GM23338 (cell line): ENCODE measurements around the gene DNAJC22. TPM values are rescaled to one million over a fixed set of nuclear protein-coding genes. Genes with fewer than 3 reads are reported as not detected.

Experiments
- ATAC-seq: fragments of 200-7000 bp; cut with Tn5 transposase; 3 replicates; pipeline ENCODE4 v1.9.1; 2020
- DNase-seq: peaks from one replicate; pipeline ENCODE4 v3.0.0-alpha.2; 2015; ENCODE audit warnings: low spot score
- H2AFZ ChIP-seq: fragments of 200-600 bp; sonication (generic); 2 replicates; pipeline ENCODE4 v1.8.0; 2016; ENCODE audit warnings: antibody characterized with exemption, mild to moderate bottlenecking, moderate library complexity
- H3F3A ChIP-seq: fragments of 200-600 bp; sonication (generic); replicated peaks from 2 replicates; pipeline ENCODE4 v1.8.0; 2017; ENCODE audit warnings: antibody characterized with exemption, mixed run types, low read depth
- H3K27ac ChIP-seq: fragments of 200-600 bp; sonication (generic); 2 replicates; pipeline ENCODE4 v1.6.1; 2016; ENCODE audit warnings: low read depth
- H3K27me3 ChIP-seq: fragments of 200-600 bp; sonication (generic); 2 replicates; pipeline ENCODE4 v1.8.0; 2016; ENCODE audit warnings: mild to moderate bottlenecking, mixed run types, moderate library complexity; ENCODE audit not compliant: insufficient read depth
- H3K36me3 ChIP-seq: fragments of 200-600 bp; sonication (generic); 2 replicates; pipeline ENCODE4 v1.8.0; 2016; ENCODE audit warnings: mild to moderate bottlenecking; ENCODE audit not compliant: insufficient read depth
- H3K4me1 ChIP-seq: fragments of 200-600 bp; sonication (generic); 2 replicates; pipeline ENCODE4 v1.8.0; 2016; ENCODE audit warnings: mild to moderate bottlenecking, moderate library complexity; ENCODE audit not compliant: insufficient read depth
- H3K4me2 ChIP-seq: fragments of 200-600 bp; sonication (generic); 2 replicates; pipeline ENCODE4 v1.7.1; 2017; ENCODE audit warnings: mixed run types
- H3K4me3 ChIP-seq: fragments of 200-600 bp; sonication (generic); 2 replicates; pipeline ENCODE4 v1.6.1; 2016; ENCODE audit warnings: mixed run types
- H3K79me2 ChIP-seq: fragments of 200-600 bp; sonication (generic); replicated peaks from 2 replicates; pipeline ENCODE4 v1.8.0; 2017; ENCODE audit warnings: mild to moderate bottlenecking; ENCODE audit not compliant: insufficient read depth
- H3K9me2 ChIP-seq: fragments of 200-600 bp; sonication (generic); 2 replicates; pipeline ENCODE4 v1.8.0; 2017; ENCODE audit not compliant: insufficient read depth
- H4K20me1 ChIP-seq: fragments of 200-600 bp; sonication (generic); replicated peaks from 2 replicates; pipeline ENCODE4 v1.8.0; 2017; ENCODE audit warnings: mild to moderate bottlenecking; ENCODE audit not compliant: insufficient read depth
- H3K27ac Mint-ChIP-seq: 2 replicates; pipeline ENCODE4 v1.8.0; 2020; ENCODE audit warnings: inconsistent platforms, mild to moderate bottlenecking, moderate library complexity, mixed read lengths
- H3K27me3 Mint-ChIP-seq: 3 replicates; pipeline ENCODE4 v1.8.0; 2022; ENCODE audit warnings: low read depth, mild to moderate bottlenecking, moderate library complexity, mixed read lengths, inconsistent platforms; ENCODE audit not compliant: insufficient read depth, poor library complexity
- H3K36me3 Mint-ChIP-seq: 3 replicates; pipeline ENCODE4 v1.8.0; 2021; ENCODE audit warnings: low read depth, mild to moderate bottlenecking, inconsistent platforms, moderate library complexity, mixed read lengths
- H3K4me1 Mint-ChIP-seq: 3 replicates; pipeline ENCODE4 v1.8.0; 2020; ENCODE audit warnings: mild to moderate bottlenecking, inconsistent platforms, mixed read lengths
- H3K4me3 Mint-ChIP-seq: 3 replicates; pipeline ENCODE4 v1.8.0; 2021; ENCODE audit warnings: moderate library complexity, mild to moderate bottlenecking, inconsistent platforms, mixed read lengths
- H3K9me3 Mint-ChIP-seq: 3 replicates; pipeline ENCODE4 v1.8.0; 2020; ENCODE audit warnings: moderate library complexity, mild to moderate bottlenecking, inconsistent platforms, mixed read lengths
- CREB1 ChIP-seq: fragments of 250-450 bp; sonication (Bioruptor Pico); IDR thresholded peaks from 2 replicates; pipeline ENCODE4 v1.5.0; 2020; ENCODE audit warnings: low read depth, mild to moderate bottlenecking, moderate library complexity
- EZH2 ChIP-seq: fragments of 200-600 bp; sonication (generic); IDR thresholded peaks from one replicate; pipeline ENCODE4 v1.8.0; 2017; ENCODE audit warnings: antibody characterized with exemption, mild to moderate bottlenecking, low read depth; ENCODE audit not compliant: unreplicated experiment
- EZH2phosphoT487 ChIP-seq: fragments of 200-600 bp; sonication (generic); IDR thresholded peaks from one replicate; pipeline ENCODE4 v1.8.1; 2018; ENCODE audit warnings: antibody characterized with exemption; ENCODE audit not compliant: unreplicated experiment
- JUNB ChIP-seq: IDR thresholded peaks from one replicate; pipeline ENCODE4 v1.6.1; 2016; ENCODE audit warnings: antibody characterized with exemption; ENCODE audit not compliant: unreplicated experiment
- NANOG ChIP-seq: IDR thresholded peaks from 2 replicates; pipeline ENCODE4 v1.6.1; 2016; ENCODE audit warnings: antibody characterized with exemption, borderline replicate concordance
- POLR2AphosphoS5 ChIP-seq: IDR thresholded peaks from 2 replicates; pipeline ENCODE4 v1.6.1; 2016; ENCODE audit warnings: antibody characterized with exemption, low read depth
- REST ChIP-seq: IDR thresholded peaks from one replicate; pipeline ENCODE4 v1.6.1; 2018; ENCODE audit warnings: antibody characterized with exemption; ENCODE audit not compliant: unreplicated experiment
- STAT1 ChIP-seq: IDR thresholded peaks from one replicate; pipeline ENCODE4 v1.6.1; 2016; ENCODE audit warnings: antibody characterized with exemption; ENCODE audit not compliant: unreplicated experiment
- ZNF114 ChIP-seq: fragments of 250-450 bp; sonication (Bioruptor Pico); IDR thresholded peaks from 2 replicates; pipeline ENCODE4 v1.5.0; 2020; ENCODE audit warnings: mild to moderate bottlenecking, moderate library complexity
- ZNF331 ChIP-seq: fragments of 250-450 bp; sonication (Bioruptor Pico); IDR thresholded peaks from 2 replicates; pipeline ENCODE4 v1.5.0; 2020; ENCODE audit warnings: low read depth, mild to moderate bottlenecking, moderate library complexity
- ZNF462 ChIP-seq: fragments of 250-450 bp; sonication (Bioruptor Pico); IDR thresholded peaks from 2 replicates; pipeline ENCODE4 v1.5.0; 2020; ENCODE audit warnings: mild to moderate bottlenecking, moderate library complexity
- polyA plus RNA-seq: library from polyadenylated mRNA; unstranded; fragments of >200 nt; fragmentation: Nextera tagmentation; extraction: Ambion mirVana; gene quantifications from 2 replicates; pipeline ENCODE4 v1.2.1, GENCODE V29; 2016
- total RNA-seq: library from RNA; depleted of rRNA; stranded (reverse); fragments of >200 nt; shearing (Covaris generic); gene quantifications from 2 replicates; pipeline ENCODE4 v1.2.3, GENCODE V29; 2014
- TF ChIP-seq, protein P1 (sequence below), 2 experiments: fragments of 200-600 bp in 1 of 2; sonication (generic) in 1 of 2; conservative IDR thresholded peaks; 2 replicates each; pipeline versions ENCODE4 v1.5.1 to v1.6.1; 2016 to 2017; ENCODE audit warnings: antibody characterized with exemption in 2 of 2, low read depth in 2 of 2, mild to moderate bottlenecking in 2 of 2, moderate library complexity in 1 of 2

DNAJC22 gene
- total and polyA plus RNA-seq, 2 experiments from 2014 or later, result 0.10 TPM; not detected in 1

DNA sequence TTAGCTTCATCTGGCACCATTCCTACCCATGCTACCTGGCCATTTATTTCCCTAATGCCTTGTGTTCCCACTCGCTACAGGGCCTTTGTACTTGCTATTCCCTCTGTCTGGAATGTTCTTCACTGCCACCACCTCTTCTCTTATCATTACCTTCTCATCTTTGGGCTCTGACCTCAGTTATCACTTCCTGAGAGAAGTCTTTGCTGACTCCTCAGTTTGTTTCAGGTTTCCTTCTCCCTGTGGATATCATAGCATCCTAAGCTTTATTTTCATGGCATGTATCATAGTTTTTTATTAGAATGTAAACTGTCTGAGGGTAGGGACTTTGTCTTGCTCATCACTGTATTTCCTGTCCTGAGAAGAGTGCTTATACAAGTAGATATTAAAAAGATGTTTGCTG, 50.3 kb downstream of the DNAJC22 start (continued):
- no peak for TF ChIP-seq NANOG
- no peak for TF ChIP-seq POLR2AphosphoS5
- TF ChIP-seq EZH2phosphoT487, result no peak
- TF ChIP-seq ZNF114, result no peak
- TF ChIP-seq EZH2, result no peak
- TF ChIP-seq JUNB, result no peak
- TF ChIP-seq CREB1 (CRISPR knock-in tag), result no peak
- no peak for TF ChIP-seq ZNF331
- no peak for TF ChIP-seq STAT1
- TF ChIP-seq REST, result no peak
- TF ChIP-seq, protein P1, sequence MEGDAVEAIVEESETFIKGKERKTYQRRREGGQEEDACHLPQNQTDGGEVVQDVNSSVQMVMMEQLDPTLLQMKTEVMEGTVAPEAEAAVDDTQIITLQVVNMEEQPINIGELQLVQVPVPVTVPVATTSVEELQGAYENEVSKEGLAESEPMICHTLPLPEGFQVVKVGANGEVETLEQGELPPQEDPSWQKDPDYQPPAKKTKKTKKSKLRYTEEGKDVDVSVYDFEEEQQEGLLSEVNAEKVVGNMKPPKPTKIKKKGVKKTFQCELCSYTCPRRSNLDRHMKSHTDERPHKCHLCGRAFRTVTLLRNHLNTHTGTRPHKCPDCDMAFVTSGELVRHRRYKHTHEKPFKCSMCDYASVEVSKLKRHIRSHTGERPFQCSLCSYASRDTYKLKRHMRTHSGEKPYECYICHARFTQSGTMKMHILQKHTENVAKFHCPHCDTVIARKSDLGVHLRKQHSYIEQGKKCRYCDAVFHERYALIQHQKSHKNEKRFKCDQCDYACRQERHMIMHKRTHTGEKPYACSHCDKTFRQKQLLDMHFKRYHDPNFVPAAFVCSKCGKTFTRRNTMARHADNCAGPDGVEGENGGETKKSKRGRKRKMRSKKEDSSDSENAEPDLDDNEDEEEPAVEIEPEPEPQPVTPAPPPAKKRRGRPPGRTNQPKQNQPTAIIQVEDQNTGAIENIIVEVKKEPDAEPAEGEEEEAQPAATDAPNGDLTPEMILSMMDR (conservative IDR thresholded peaks at IDR 0.05; ENCODE audit: low read depth in 2 of 2), result no peak

GRCh38 chr12:49400304-49400703, 53.6 kb downstream of the DNAJC22 start:
- H2AFZ ChIP-seq, result no peak overlapping the region
- no peaks in the 10 kb centered on the region for H3K36me3 ChIP-seq
- peaks cover 14% of the 10 kb centered on the region for H4K20me1 ChIP-seq
- H3K9me3 Mint-ChIP-seq, result no peaks in the 10 kb centered on the region; the same call in 1 of the 3 replicates
- peaks cover 1% of the 10 kb centered on the region for H3K27me3 Mint-ChIP-seq
- 0 out of 3 replicates have a peak, but pooled peaks cover 5% of the 10 kb centered on the region for H3K36me3 Mint-ChIP-seq
- no peaks in the 10 kb centered on the region for H3K27me3 ChIP-seq
- peaks cover 26% of the 10 kb centered on the region for H3K4me1 Mint-ChIP-seq
- ATAC-seq, result no peak
- H3F3A ChIP-seq, result no peaks in the 10 kb centered on the region
- H3K79me2 ChIP-seq, result peaks cover 25% of the 10 kb centered on the region
- H3K27ac Mint-ChIP-seq, result peak overlapping the region; percentile 33; the same call in 1 of the 2 replicates
- peaks cover 15% of the 10 kb centered on the region for H3K4me1 ChIP-seq
- DNase-seq, result no peak
- H3K27ac ChIP-seq, result no peak overlapping the region
- H3K4me2 ChIP-seq, result no peak overlapping the region
- no peak overlapping the region for H3K4me3 Mint-ChIP-seq
- H3K9me2 ChIP-seq, result no peaks in the 10 kb centered on the region
- H3K4me3 ChIP-seq, result no peak overlapping the region
- no peak for TF ChIP-seq JUNB
- TF ChIP-seq ZNF462 (CRISPR knock-in tag), result no peak
- TF ChIP-seq POLR2AphosphoS5, result no peak
- no peak for TF ChIP-seq STAT1
- TF ChIP-seq EZH2phosphoT487, result no peak
- TF ChIP-seq ZNF331, result no peak
- TF ChIP-seq, protein P1 (conservative IDR thresholded peaks at IDR 0.05; ENCODE audit: low read depth in 2 of 2), result no peak
